CD1c-positive myeloid dendritic cell (primary cell): Measurements from ENCODE around the gene BLOC1S4.

Experiments
- DNase-seq: peaks from one replicate; pipeline ENCODE4 v3.0.0-alpha.2; 2016; ENCODE audit errors: extremely low spot score

The BLOC1S4 gene

DNA sequence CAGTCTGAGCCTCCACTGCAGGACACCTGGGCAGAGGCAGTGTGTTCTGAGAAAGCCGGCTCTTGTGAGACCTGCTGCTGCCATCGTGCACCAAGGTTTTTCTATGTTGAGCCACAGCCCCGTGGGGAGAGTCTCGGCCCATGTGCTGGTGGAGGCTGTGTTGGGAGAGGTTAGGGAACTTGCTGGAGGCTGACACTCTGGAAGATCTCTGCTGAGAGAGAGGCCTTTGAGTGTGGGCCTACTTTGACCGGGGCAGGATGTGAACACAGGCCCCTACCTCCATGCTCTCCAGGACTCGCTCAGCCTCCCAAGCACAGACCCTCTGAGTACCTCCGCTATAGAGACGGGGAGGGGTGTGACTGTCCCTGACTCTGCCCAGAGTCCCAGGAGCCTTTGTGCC lies 23.6 kb upstream of the BLOC1S4 start:
- DNase-seq: no peak

DNA sequence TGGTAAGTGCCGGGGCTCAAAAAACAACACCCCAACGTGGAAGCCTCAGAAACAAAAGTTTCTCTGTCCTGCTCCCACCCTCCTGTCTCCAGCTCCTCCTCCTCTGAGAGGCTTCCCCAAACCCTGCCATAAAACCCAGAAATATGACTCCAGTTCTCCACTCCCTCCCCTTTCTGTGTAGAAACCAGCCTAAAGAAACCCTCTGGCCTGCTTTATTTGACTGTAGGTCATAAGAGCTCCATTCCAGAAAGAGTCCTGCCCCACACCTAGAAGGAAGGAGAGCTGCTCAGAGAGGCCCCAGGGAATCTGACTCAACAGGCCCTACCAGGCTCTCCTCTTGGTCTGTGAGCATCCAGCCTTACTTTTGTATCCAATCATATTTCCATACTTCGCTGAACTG lies 23.2 kb upstream of the BLOC1S4 start:
- DNase-seq: no peak

DNA sequence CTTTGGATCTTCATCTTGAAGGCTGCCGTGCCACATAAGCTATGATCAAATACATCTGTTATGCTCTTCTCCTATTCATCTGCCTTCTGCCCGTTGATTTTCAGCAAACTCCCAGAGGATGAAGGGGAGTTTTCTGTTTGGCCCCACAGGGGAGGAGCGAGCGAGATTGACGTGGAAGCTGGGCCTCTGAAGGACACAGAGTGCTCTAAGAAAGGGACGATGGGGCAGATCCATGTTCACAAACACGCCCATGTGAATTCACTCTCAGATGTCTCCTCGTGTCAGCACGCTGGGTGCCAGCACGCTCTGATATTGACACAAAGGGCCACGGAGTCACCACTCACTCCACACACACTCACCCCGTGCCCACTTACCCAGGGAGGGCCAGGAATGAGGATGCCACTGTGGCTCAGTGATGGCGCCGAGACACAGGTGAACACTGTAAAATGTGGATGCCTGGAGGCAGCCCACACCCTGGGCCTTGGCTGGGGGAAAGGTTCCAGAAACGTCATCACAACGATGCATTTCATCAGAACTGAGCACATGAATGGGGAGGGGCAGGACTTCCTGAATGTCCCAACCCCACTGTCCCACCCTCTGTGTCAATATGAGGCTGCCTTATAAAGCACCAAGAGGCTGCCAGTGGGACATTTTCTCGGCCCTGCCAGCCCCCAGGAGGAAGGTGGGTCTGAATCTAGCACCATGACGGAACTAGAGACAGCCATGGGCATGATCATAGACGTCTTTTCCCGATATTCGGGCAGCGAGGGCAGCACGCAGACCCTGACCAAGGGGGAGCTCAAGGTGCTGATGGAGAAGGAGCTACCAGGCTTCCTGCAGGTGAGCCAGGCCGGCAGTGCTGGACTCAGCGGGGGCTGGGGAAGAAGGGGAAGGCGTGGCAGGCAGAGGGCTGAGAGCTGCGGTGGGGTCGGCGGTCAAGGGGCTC lies 22.5 kb upstream of the BLOC1S4 start, which contains the start of gene S100P:
S100P (plus strand) TSS at position 648 of the 946 bp plus-strand sequence; CDS start at position 703, 55 bp downstream.
- DNase-seq: no peak

DNA sequence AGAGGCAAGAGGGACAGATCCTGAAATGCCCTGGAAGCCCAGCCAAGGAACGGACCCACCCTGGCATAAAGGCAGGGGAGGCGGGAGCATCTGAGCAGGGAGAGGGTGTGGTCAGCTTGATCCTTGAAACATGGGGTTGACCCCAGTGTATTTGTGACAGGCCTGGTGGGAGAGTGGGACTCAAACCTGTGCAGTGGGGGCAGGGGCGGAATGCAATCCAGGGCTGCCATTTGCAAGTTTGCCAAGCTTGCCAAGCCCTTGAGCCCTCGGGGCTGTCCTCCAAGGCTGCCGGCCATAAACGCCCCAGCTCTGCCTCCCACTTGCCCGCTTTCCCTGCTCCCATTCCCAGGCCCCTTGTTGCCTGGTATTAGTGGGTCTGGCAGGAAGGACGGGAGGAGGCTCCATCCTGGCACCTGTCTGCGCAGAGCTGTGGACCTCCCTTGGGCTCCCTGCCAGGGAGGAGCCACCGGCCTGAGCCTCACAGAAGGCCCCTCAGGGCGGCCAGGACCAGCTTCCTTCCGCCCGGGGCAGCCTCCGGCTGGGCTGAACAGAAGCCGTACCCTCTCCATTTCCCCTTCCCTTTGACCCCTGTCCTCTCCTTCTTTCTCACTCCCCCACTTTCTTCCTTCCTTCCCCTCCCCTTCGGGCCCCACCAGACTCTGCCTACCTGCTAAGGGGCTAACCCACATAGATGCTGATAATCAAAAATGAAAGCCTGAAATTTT lies 21.6 kb upstream of the BLOC1S4 start:
- no peak for DNase-seq

DNA sequence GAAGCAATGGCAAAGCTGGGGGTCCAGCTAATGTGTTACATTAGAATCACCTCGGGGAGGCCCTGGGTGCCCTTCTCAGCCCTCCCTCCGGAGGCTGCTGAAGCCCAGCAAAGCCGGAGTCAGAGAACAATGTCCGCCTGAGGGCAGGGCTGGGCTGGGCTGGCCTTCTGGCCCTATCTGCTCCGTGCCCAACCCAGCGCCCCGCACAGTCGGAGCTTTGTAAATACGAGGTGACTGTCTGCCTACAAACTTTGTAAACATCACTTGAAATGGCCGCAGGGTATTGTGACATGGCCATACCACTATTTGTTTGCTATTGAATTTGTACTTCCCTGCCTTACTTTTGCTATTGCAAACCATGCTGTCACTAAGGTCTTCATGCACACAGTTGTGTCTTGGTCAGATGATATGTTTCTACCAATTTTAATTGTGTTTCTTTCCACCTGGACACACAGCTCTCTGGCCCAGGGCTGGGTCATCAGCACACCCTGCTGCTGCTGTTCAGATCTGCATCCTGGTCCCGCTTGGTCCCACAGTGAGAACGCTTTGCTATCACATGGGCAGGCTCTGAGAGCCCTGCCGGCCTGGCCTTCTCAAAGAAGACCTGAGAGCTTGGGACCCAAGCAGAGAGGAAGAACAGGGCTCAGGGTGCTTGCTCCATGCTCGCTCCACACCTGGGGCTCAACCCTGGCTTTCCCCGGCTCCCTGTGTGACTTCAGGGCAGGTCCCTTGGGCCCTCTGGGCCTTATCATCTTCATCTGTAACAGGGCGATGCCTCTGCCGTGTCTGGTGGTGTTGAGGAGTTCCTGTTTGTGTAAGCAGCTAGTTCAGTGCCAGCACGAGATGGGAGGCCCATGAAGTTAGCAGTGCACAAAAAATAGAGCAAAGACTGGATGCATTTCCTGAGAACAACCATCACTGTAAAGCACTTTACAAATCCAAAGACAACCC lies 20.0 kb upstream of the BLOC1S4 start:
- DNase-seq: no peak

DNA sequence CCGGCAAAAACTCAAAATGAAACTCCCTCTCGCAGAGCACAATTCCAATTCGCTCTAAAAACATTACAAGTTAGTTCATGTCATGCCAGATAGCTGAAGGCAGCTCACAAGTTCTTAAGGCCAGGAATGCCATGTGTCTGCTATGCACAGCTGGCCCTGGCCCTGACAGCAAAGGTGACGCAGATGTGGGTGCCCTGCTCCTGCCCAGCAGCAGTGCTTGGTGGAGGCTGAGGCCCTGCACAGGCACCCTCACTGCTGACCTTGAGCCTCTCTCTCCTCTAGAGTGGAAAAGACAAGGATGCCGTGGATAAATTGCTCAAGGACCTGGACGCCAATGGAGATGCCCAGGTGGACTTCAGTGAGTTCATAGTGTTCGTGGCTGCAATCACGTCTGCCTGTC lies 19.4 kb upstream of the BLOC1S4 start:
- DNase-seq: no peak

DNA sequence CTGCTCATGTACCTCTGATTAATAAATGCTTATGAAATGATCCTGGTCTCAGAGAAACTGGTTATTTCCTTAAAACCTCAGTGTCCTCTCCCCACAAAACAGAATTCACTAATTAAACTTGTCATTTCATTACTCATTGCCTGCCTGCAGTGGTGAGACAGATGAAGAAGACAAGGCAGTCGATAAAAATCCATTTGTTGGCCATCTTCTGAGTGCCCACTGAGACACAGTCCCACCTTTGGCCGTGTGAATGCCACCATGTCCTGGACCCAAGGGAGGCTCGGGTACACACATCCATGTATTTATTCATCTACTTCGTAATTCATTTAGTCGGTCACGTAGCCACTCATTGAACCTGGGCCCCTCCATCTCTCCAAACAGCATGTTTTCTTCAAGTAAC lies 18.8 kb upstream of the BLOC1S4 start:
- no peak for DNase-seq

DNA sequence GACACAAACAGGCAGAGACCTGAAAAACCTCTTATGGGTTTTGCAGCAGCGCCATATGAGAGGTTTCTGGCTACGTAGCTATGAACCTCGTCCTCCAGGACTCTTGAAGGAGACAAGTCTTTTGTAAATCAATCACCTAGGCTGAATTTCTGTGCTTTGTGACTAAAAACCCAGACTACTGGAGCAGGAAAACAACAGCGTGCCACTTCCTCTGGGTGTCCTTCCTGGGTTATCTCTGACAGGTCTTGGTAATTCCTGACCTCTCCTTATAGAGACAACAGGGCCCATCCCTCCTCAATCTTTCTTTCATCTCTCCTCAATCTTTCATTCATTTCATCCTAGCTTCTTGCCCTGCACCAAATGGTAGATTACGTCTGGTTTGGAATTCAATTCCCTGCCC lies 16.6 kb upstream of the BLOC1S4 start:
- no peak for DNase-seq

DNA sequence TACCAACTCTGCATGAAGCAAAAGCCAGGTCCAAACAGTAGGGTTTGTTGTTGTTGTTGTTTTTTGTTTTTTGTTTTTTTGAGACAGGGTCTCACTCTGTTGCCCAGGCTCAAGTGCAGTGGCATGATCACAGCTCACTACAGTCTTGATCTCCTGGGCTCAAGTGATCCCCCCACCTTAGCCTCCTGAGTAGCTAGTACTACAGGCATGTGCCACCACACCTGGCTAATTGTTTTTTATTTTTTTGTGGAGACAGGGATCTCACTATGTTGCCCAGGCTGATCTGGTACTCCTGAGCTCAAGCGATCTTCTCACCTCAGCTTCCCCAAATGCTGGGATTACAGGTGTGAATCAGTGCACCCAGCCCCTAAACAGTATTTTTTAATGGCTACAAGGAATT lies 16.1 kb upstream of the BLOC1S4 start:
- no peak for DNase-seq

DNA sequence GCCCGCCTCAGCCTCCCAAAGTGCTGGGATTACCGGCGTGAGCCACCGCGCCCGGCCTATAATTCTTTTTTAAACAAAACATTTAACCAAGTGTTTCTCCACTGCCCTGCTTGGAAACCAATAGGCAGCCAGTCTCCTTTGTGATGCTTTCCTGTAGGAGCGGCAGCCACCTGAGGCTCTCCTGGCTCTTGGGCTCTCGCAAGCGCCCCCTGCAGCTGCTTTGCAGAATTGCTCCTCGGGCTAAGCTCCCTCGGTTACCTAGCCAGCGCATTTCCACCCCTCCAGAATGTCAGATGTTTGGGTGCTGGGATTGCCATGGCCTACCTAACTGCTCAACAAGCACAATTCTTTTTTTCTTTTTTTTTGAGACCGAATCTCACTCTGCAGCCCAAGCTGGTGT lies 14.6 kb upstream of the BLOC1S4 start:
- DNase-seq: no peak

DNA sequence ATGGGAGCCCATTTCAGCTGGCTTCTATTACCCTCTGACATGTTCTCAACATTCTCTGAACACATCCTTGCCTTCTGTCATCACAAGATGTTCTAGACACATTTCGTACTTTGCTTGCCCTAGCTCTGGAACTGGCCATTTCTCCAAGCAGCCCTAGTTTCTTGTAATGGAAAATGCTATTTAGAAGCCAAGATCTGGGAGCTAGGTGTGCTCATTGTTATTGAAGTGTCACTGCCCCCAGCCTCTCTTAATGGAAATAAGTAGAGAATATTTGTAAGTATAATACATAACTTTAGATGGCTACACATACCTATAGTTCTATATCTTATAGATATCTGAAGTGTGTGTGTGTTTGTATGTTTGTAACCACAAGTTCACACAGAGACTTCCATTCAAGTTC lies 13.2 kb upstream of the BLOC1S4 start:
- no peak for DNase-seq

DNA sequence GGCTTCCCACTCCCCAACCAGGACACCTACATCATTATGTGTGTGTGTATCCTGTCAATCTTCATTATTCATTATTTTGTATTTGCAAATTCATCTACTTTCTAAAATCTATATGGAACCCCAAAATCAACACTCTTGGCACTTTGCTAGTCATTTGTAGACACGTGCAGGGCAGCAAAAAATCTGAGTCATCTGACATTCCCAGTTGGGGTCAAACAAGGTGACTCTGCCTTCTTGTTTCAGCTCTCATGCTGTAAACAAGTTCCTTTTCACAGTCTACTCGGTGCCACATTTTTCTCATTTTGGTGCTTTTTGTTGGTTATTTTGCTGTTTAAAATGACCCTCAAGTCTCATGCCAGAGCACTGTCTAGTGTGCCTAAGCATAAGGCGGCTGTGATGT lies 12.2 kb upstream of the BLOC1S4 start:
- no peak for DNase-seq

DNA sequence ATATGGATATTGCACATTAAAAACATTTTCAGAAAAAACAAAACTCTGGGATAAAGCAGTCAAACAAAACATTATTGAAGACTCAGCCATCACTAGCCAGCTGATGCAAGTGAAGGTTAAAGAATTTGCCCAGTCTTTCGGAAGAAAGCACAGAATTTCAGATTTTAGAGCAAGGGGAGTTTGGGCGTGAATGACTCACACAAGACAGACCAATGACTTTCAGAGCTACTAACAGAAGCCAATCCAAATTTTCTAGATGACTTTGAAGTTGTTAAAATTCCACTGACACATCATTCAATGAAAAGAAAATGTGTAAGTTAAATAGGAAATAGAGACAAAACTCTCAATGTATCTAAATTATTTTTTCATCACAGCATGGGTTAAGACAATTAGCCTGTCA lies 10.3 kb upstream of the BLOC1S4 start:
- DNase-seq: no peak

DNA sequence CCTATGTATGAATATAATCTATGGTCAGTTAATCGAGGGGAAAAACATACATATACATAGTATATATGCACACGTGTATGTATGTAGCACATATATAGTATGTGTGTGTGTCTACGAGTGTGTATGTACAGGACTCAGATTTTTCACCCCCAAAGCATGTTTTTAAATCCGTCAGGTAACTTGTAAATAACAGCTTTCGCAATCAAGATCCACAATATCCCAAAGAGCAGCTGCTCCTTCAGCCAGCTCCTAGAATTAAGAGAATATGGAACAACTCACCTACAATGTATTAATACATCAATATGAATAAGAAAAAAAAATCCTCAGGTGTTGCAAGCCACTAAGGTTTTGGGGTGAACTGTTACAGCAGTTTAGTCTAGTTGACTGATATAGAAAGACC lies 9.8 kb upstream of the BLOC1S4 start:
- DNase-seq: no peak

DNA sequence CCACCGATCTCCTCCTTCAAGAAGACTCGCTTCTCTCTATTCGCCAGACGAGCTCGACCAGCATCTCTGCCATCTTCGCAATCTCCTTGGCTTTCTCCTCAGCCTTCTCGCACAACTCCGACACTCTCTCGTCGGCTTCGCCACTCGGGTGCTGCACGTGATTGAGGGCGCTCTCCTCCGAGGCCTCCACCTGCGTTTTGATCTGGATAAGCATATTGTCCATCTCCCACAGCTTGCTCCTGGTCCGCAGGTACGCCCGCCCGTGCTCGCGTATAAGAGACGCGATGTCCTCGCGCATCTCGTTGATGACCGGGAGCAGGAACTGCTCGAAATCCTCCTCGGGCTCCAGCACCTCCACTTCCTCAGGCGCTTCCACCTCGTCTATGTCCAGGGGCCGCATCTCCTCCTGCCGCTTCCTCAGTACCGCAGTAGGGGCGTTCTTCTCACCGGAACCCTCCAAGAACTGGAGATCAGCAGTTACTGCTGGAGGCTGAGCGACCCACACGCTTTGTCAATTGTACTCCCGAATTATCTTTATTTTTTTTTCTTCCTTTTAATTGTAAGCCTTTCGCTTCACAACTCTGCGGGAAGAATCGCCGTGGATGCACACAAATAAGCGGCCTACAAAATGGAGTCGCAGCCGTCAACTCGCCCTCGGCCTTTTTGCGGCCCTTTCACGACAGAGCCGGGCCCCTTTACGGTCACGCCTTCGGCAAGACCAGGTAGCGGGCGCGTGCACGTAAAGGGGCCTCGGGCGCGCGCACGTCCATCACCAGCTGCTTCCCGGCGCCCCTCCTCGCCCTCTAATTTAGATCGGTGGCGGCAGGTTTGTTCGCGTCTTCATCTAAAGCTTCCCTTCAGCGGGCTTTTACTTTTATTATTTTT lies 6.5 kb upstream of the BLOC1S4 start, which contains the start of gene MRFAP1L1:
MRFAP1L1 (minus strand) TSS at position 636 of the 885 bp plus-strand sequence; CDS start at position 400, 236 bp downstream.
- DNase-seq: peak; percentile 98

DNA sequence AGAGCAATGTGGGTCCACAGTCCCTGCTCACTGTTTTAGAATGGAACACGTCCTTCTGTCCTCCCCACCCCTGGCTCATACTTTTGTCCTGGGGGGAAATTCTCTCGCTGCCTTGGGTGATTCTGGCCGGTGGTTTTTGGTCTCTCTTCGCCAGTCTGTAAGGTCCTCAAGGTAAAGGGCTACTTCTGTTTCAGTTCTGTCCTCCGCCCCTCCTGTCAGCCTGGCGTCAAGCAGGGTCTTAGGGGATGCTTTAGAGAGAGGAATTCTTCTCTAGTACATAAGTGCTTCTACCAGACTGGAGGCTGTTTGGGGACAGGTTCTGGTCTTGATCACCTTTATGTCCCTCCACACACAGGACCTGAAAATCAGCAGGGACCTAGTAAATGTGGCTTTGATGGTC lies 5.7 kb upstream of the BLOC1S4 start:
- DNase-seq: no peak

DNA sequence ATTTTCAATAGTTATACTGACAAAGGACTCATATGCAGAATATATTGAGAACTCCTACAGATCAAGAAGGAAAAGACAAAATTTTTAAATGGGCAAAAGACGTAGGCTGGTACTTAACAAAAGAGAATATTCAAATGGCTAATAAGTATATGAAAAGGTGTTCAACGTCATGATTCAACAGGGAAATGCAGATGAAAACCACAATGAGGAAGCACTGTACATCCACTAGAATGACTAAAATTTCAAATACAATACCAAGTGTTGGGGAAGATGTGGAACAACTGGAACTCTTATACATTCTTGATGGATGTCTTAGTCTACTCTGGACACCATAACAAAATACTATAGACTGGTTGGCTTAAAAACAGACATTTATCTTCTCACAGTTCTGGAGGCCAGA lies 5.0 kb upstream of the BLOC1S4 start:
- peak; percentile 44 for DNase-seq

DNA sequence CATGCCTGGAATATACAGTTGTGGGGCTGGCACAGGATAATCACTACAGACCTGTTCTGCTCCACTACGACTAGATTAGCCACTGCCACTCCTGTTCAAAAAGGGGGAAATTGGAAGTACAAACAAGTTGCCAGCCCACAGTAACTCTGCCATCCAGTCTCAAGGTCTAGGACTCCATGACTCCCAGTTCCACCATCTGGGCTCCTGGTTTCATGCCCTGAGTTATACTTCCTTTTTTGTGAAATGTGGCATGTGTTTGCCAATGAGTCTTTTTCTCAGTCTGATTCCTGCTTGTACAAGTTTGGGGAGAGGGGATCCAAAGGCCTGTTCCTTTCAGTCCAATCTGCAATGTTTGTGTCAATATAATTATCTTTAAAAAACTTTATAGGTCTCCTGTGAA lies 1.0 kb upstream of the BLOC1S4 start:
- DNase-seq: peak; percentile 70

DNA sequence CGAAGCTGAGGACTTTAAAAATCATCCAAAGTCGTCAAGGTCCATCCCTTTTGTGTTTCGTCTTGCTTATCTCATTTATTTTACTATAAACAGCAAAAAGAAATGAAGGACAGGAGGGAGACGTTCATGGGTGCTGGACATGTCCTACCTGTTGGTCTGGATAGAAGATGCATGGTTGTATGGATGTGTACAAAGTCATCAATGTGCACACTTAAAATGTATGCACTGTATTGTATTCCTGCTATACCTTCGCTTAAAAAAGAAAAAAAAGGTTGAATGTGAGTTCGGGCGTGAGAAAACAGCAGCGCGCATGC lies 313 bp upstream of the BLOC1S4 start:
- DNase-seq: no peak

DNA sequence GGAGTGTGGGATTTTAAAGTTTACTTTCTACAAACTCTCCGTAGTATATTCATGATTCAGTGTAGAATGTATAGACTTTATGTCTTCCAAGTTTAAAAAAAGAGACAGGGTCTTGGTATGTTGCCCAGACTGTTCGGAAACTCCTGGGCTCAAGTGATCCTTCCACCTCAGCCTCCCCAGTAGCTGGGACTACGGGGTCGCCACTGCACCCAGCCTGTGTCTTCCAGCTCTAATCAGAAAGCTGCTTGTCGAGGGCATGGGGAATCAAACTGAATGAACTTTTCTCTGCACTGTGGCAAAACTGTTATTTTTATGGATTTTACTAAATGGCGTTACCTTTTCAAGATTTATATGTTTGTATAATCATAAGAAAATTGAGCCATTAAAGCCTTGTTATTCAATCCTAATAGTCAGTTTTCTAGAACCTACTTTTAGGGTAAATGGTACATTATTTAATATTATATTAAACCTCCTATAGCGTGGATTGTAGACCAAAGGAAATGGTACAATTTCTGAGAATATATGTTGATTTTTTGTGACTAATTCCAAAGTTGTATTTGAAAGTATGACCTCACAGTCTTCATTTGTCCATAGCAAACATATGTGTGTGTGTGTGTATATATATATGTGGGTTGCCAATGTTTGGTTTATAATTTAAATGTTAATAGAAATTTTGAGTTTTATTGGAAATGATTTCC lies 1.1 kb downstream of the BLOC1S4 start:
- DNase-seq: no peak
